Activated naive CD4-positive, alpha-beta T cell treated with anti-CD3 and anti-CD28 coated beads, Interleukin-2, amount 50 U/mL, for 72 hours (primary cell): Measurements from ENCODE around the gene NKG7. TPM values are rescaled to one million over a fixed set of nuclear protein-coding genes. Genes with fewer than 3 reads are reported as not detected.

ENCODE experiments used
- ATAC-seq, 2 donors: fragments of 150-1000 bp; cut with Tn5 transposase; 2 replicates each; pipeline ENCODE4 v1.10.0; 2021; ENCODE audit warnings: mild to moderate bottlenecking in 2 of 2, moderate library complexity in 2 of 2
- DNase-seq, 2 donors: peaks; one replicate each; pipeline ENCODE4 v3.0.0; 2021 to 2022; ENCODE audit warnings: low spot score in 2 of 2
- H3K27ac Mint-ChIP-seq, 2 donors: one replicate each; pipeline ENCODE4 v1.8.0; 2022; ENCODE audit warnings: mild to moderate bottlenecking in 2 of 2, mixed read lengths in 2 of 2
- H3K36me3 Mint-ChIP-seq, 2 donors: one replicate each; pipeline ENCODE4 v1.8.0; 2022; ENCODE audit warnings: mixed read lengths in 2 of 2
- H3K9me3 Mint-ChIP-seq, 2 donors: one replicate each; pipeline ENCODE4 v1.8.0; 2022; ENCODE audit warnings: mixed read lengths in 2 of 2
- total RNA-seq, 2 donors: library from RNA; stranded (reverse); gene quantifications; one replicate each; pipeline ENCODE4 v1.2.3, GENCODE V29; 2022

The NKG7 gene
- total RNA-seq, 2 donors from 2014 or later = 63.9 to 92.4 TPM

DNA sequence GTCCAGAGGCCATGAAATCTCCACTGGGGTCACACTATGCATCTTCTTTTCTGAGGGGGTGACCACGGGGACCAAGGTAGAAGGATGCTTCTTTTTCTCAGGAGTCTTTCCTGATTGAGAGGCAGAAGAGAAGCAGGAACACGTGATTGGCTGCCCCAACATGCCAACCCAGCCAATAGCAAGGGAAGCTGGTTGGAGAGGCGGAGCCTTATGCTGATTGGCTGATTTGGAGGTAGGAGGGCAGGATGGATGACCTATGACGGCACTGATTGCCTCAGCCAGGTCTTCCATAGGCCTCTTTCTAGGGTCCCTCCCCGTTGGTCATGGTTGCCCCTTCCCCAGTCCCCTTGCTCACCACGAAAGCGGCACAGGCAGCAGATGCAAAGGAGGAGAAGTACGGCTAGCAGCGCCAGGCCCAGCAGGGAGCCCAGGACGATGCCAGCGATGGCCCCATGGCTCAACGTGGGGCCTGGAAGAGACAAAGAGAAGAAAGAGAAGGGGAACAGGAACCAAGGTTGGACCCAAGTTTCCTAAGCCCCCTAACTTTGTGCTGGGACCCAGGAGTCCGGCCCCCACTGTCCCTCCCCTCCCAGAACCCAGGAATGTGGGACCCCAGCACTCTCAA, 38.5 kb downstream of the NKG7 start:
- Mint-ChIP-seq H3K9me3 (no peaks in the 10 kb centered on the region), H3K27ac (peak overlapping the region in 1 of 2 donors; percentile 58), H3K36me3 (peaks cover 0 to 9% of the 10 kb centered on the region in 2 donors)
- DNase-seq (no peak), ATAC-seq (no peak)

DNA sequence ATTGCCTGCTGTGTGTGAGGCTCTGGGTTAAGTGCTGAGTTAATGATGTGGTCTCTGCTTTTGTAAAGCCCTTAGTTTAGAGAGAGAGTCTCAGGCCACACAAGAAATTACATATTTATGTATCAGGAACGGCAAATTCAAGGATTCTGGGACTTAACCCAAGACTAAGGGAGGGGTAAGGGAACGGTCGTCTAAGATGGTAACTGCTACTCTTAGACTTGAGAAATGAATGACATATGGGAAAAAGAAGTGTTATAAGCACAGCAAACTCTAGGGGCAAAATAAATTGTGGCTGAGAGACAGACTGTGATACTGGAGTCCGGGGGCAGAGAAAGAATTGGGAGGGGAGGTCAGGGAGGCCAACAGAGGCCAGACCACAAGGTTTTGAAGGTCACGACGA, 40.7 kb downstream of the NKG7 start:
- no peak overlapping the region for H3K27ac Mint-ChIP-seq
- DNase-seq = no peak
- H3K36me3 Mint-ChIP-seq = peaks cover 0 to 9% of the 10 kb centered on the region in 2 donors
- ATAC-seq = no peak
- H3K9me3 Mint-ChIP-seq = no peaks in the 10 kb centered on the region

DNA sequence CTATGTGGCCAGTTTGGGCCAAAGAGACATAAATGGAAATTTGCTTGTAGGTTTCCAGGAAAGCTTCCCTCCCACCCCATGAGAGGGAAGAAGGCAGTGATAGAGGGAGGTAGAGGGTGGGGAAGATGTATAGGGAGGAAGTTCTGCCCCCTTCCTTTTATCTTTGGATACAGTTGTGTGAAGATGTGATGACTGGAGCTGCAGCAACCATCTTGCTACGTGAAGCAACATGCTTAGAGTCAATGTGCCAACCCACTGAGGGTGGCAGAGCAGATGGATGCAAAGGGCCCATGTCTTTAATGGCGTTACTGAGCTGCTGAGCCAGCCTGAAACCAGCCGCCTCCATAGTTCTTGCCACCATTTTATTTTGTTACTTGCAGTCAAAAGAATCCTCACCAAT, 41.3 kb downstream of the NKG7 start:
- H3K36me3 Mint-ChIP-seq = peaks cover 0 to 9% of the 10 kb centered on the region in 2 donors
- no peak overlapping the region for H3K27ac Mint-ChIP-seq
- no peaks in the 10 kb centered on the region for H3K9me3 Mint-ChIP-seq
- no peak for ATAC-seq
- DNase-seq = no peak

DNA sequence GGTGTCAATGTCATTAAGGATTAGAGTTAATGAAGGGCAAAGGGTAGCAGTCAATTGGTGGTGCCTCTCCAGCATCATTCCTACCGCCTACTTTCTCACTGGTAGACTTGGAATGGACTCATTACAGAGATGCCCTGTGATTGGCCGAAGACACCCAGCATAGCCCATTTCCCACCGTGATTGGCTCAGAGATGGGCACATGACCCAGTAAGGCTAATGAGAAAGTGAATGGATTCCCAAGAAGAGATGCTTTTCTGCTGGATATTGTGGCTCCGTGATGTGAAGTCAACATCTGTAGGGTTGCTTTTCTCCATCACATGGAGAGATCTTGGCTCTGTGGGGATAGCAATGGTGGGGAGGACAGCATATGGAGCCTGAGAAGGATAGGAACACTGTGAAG, 42.1 kb downstream of the NKG7 start:
- DNase-seq (no peak), ATAC-seq (no peak)
- H3K9me3 Mint-ChIP-seq = no peaks in the 10 kb centered on the region
- no peak overlapping the region for H3K27ac Mint-ChIP-seq
- peaks cover 0 to 9% of the 10 kb centered on the region in 2 donors for H3K36me3 Mint-ChIP-seq

DNA sequence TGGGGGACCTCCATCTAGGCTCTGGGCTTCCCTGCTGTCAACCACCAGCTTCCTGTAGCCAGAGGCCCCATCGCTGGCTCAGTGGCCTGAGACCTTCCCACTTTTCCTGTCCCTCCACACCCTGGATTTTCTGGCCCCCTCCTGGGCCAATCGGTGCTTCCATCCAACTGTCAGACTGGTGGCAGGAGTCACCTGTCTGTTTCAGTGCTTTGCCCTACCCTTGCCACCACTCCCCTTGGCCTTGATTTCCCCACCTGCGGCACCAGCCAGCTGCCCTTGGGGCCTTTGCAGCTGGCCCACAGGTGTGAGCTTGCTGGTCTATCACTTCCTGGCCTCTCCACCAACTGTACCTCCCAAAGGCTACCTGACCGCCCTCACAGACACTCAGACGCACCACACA, 43.0 kb downstream of the NKG7 start:
- Mint-ChIP-seq H3K27ac (peak overlapping the region in 1 of 2 donors; percentile 13), H3K36me3 (peaks cover 0 to 9% of the 10 kb centered on the region in 2 donors), H3K9me3 (no peaks in the 10 kb centered on the region)
- no peak for ATAC-seq
- no peak for DNase-seq

DNA sequence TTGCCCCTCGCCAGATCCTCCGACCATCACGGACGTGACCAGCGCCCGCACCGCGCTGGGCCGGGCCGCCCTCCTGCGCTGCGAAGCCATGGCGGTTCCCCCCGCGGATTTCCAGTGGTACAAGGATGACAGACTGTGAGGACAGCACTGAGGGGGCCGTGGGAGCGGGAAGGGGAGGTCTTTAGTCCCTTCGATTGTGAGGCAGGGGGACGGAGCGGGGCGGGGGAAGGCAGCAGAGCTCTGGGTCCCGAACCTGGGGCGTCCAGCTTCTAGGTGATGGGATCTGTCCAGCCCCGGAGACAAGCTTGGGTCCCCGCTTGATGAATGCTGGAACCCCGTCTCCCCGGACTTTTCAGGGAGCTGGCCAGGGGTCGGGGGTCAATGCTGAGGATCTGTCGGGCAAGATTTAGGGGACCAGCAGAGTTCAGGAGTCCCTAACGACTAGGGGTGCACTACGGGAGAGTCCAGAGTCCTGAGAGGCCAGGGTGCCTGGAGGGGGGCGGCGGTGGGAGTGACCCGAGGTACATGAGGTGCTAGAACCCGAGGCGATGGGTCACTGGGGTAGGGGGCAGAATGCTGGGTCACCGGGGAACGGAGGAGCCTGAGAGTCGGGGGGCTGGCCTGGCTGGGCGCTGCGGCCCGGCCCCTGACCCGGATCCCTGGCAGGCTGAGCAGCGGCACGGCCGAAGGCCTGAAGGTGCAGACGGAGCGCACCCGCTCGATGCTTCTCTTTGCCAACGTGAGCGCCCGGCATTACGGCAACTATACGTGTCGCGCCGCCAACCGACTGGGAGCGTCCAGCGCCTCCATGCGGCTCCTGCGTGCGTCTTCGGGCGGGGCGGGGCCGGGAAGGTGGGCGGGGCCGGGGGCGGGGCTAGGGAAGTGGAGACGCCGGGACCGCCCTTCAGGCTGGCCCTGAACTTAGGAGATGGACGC, 45.1 kb downstream of the NKG7 start:
- no peak overlapping the region for H3K27ac Mint-ChIP-seq
- no peaks in the 10 kb centered on the region for H3K9me3 Mint-ChIP-seq
- DNase-seq = peak in 1 of 2 donors; percentile 58
- peaks cover 0 to 9% of the 10 kb centered on the region in 2 donors for H3K36me3 Mint-ChIP-seq
- ATAC-seq = peak; percentile 73 to 89

DNA sequence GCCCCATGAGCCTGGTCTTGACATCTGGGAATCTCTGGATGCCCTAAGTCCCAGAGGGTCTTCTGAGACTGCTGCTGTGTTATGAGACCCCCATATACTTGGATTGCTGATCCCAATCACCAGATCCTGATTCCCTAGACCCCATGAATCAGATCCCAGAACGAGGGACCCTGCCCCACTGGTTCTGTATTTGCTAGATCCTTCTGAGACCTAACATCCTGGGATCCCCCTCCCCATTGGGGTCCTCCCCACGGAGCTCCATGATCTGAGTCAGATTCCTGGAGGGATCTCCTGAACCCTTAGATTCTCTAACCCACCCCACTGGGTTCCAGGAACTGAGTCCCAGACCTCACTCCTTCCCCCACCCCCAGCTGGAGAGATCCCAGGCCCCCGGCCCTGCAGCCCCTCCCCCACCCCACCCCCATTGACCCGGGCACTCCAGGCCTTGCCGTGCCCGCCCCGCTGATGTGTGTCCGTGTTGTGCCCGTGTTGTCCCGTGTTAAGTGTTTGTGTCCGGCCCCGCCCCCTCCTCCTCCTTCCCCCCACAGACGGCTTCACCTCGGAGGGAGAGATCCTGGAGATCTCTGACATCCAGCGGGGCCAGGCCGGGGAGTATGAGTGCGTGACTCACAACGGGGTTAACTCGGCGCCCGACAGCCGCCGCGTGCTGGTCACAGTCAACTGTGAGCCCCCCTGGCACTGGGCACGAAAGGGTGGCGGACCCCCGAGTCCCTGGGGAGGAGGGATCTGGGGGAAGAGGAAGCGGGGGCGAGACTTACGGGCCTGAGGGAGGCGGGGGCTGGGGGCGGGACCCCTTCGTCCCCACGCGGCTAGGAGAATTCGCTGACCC, 46.0 kb downstream of the NKG7 start:
- DNase-seq (no peak), ATAC-seq (no peak)
- peaks cover 0 to 1% of the 10 kb centered on the region in 2 donors for H3K9me3 Mint-ChIP-seq
- H3K36me3 Mint-ChIP-seq = peaks cover 0 to under 1% of the 10 kb centered on the region in 2 donors
- no peak overlapping the region for H3K27ac Mint-ChIP-seq

DNA sequence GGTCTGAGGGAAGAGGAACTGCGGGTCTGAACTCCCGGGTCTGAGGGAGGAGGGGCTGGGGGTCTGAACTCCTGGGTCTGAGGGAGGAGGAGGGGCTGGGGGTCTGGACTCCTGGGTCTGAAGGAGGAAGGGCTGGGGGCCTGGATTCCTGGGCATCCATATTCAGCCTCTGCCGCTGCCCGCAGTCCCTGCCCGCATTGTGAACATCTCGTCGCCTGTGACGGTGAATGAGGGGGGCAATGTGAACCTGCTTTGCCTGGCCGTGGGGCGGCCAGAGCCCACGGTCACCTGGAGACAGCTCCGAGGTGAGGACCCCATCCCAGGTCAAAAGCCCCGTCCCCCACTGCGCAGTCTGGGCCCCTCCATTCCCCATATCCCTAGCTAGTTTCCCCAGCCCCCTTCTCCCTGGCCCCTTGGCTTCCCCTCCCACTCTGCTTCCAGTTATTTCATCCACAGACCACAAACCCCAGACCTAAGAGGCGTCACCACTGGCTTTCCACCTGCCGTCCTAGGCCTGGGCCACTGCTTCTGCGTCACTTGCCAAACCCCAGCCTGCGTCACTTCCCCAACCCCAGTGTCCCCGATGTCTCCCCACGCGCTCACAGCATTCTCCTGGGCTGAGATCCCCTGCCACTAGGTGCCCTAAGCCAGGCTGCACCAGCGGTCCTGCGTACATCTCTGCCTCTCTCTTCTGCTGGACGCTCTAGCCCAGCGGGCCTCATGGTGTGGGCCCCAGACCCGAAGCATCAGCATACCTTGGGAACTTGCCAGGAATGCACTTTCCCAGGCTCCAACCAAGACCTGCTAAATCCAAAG, 47.1 kb downstream of the NKG7 start:
- no peaks in the 10 kb centered on the region for H3K36me3 Mint-ChIP-seq
- no peak overlapping the region for H3K27ac Mint-ChIP-seq
- peak in 1 of 2 donors; percentile 64 for ATAC-seq
- no peak for DNase-seq
- peaks cover 0 to 4% of the 10 kb centered on the region in 2 donors for H3K9me3 Mint-ChIP-seq

DNA sequence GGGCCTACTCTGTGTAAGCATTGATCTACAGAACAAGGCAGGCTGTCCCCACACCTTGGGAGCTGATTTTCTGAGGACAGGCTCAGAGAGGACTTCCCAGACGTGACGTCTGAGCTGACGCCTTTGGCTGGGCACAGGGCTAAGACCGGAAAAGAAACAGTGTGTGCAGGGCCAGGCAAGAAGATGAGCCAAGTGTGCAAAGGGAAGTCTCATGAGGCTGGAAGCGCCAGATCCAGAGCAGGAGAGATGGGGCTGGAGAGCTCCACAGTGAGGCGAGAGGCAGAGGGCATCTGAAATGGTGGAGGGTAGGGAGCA, 48.3 kb downstream of the NKG7 start:
- peaks cover 0 to 4% of the 10 kb centered on the region in 2 donors for H3K9me3 Mint-ChIP-seq
- DNase-seq (no peak), ATAC-seq (no peak)
- no peaks in the 10 kb centered on the region for H3K36me3 Mint-ChIP-seq
- no peak overlapping the region for H3K27ac Mint-ChIP-seq

DNA sequence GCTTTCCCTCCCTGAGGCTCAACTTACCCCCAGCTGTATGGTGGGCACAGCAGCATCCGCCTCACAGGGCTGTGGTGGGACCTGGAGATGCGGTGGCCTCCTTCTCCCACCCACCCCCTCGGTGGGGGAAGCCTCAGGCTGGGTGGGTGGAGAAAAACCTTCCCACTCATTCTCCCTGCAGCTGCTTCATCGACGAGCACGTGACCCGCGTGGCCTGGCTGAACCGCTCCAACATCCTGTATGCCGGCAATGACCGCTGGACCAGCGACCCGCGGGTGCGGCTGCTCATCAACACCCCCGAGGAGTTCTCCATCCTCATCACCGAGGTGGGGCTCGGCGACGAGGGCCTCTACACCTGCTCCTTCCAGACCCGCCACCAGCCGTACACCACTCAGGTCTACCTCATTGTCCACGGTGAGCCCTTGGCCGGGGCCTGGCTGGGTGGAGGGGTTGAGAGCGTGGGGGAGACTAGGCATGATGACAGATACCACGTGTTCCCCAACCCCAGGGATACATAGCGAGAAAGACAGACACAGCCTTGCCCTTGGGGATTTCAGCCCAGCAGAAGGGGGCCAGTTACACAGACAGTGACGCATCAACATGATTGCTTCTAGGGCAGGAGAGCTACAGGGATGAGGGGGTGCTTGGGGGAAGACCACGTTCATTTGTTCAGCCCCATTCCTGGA, 48.8 kb downstream of the NKG7 start:
- no peak for ATAC-seq
- peak overlapping the region in 1 of 2 donors; percentile 11 for H3K27ac Mint-ChIP-seq
- H3K9me3 Mint-ChIP-seq = peaks cover 0 to 4% of the 10 kb centered on the region in 2 donors
- H3K36me3 Mint-ChIP-seq = no peaks in the 10 kb centered on the region
- no peak for DNase-seq

DNA sequence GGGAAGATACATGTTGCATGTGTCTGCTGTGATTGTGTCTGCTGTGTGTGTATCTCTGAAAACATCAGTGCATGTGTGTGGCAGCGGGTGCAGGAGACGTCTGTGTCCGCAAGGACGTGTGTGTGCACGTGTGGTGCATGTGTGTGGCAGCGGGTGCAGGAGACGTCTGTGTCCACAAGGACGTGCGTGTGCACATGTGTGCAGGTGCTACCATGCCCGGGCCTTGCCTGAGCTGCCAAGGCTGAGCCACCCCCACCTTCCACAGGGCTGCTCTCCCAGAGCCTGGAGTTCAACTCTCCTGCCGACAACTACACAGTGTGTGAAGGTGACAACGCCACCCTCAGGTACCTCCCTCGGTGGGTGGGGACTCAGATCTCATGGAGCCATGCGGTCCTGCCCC, 50.7 kb downstream of the NKG7 start:
- DNase-seq = no peak
- Mint-ChIP-seq H3K27ac (no peak overlapping the region), H3K36me3 (no peaks in the 10 kb centered on the region), H3K9me3 (peaks cover 0 to 4% of the 10 kb centered on the region in 2 donors)
- no peak for ATAC-seq

Other genes starting within 250 kb of the NKG7 start
- gene SIGLEC9, start 247.7 kb downstream of the NKG7 start, total RNA-seq = 1 to 10 TPM in 1 of 2 donors, under 1 TPM in 1; 0.87 to 1.1 TPM
- gene SIGLEC7, start 230.4 kb downstream of the NKG7 start, total RNA-seq = under 1 TPM in 1 of 2 donors, not detected in 1; 0.34 TPM
- 1 to 10 TPM in 1 of 2 donors, under 1 TPM in 1; 0.91 to 2.9 TPM for gene CD33, start 147.6 kb downstream of the NKG7 start, total RNA-seq
- gene SIGLECL1, start 121.6 kb downstream of the NKG7 start, total RNA-seq = not detected
- under 1 TPM in 1 of 2 donors, not detected in 1; 0.16 TPM for gene IGLON5, start 61.0 kb downstream of the NKG7 start, total RNA-seq
- 1 to 10 TPM; 3.0 to 6.4 TPM for gene VSIG10L, start 30.5 kb downstream of the NKG7 start, total RNA-seq
- 100 to 1,000 TPM; 147 to 153 TPM for gene ETFB, start 6.3 kb downstream of the NKG7 start, total RNA-seq
- 1 to 10 TPM; 1.8 to 4.7 TPM for gene CLDND2, start 3.7 kb downstream of the NKG7 start, total RNA-seq
- gene LIM2, start 15.3 kb upstream of the NKG7 start, total RNA-seq = 1 to 10 TPM in 1 of 2 donors, not detected in 1; 1.2 TPM
- gene C19orf84, start 17.9 kb upstream of the NKG7 start, total RNA-seq = not detected
- gene SIGLEC10, start 45.0 kb upstream of the NKG7 start, total RNA-seq = under 1 TPM in 1 of 2 donors, not detected in 1; 0.32 TPM
- not detected for gene SIGLEC8, start 85.8 kb upstream of the NKG7 start, total RNA-seq
- gene CEACAM18, start 105.9 kb upstream of the NKG7 start, total RNA-seq = not detected
- gene SIGLEC12, start 129.1 kb upstream of the NKG7 start, total RNA-seq = 1 to 10 TPM in 1 of 2 donors, not detected in 1; 1.4 TPM
- gene SIGLEC6, start 159.0 kb upstream of the NKG7 start, total RNA-seq = not detected
- gene ZNF175, start 198.6 kb upstream of the NKG7 start, total RNA-seq = 10 to 100 TPM; 11.3 to 14.2 TPM